ENCODE measurements around the gene ATP23. TPM values are rescaled to one million over a fixed set of nuclear protein-coding genes. Genes with fewer than 3 reads are reported as not detected.

The ATP23 gene
- total RNA-seq, 4 donors from 2014 or later: 3.6 to 18.3 (median 7.9) TPM

DNA sequence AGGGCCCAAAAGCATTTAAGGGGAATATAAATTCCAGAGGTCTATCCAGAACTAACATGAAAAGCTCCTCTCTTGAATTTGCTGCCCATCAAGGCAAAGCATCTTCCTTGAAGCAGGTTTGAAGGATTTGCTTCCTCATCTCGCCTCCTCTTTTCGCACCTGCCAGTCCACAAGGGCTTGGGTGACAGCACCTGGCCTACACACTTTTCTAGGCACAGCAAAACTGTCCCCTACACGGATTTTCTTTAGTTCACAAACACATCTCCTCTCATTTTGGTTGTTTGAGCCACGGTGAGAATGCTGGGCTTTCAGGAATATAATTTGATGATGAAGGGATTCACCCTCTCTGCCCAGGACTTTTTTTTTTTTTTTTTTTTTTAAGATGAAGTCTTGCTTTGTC is 36.9 kb upstream of the ATP23 start:
- TF ChIP-seq CTCF (IDR thresholded peaks at IDR 0.05): no peak
- ATAC-seq (ENCODE audit: low FRiP score): no peak
- no peak for DNase-seq (ENCODE audit: low spot score)

DNA sequence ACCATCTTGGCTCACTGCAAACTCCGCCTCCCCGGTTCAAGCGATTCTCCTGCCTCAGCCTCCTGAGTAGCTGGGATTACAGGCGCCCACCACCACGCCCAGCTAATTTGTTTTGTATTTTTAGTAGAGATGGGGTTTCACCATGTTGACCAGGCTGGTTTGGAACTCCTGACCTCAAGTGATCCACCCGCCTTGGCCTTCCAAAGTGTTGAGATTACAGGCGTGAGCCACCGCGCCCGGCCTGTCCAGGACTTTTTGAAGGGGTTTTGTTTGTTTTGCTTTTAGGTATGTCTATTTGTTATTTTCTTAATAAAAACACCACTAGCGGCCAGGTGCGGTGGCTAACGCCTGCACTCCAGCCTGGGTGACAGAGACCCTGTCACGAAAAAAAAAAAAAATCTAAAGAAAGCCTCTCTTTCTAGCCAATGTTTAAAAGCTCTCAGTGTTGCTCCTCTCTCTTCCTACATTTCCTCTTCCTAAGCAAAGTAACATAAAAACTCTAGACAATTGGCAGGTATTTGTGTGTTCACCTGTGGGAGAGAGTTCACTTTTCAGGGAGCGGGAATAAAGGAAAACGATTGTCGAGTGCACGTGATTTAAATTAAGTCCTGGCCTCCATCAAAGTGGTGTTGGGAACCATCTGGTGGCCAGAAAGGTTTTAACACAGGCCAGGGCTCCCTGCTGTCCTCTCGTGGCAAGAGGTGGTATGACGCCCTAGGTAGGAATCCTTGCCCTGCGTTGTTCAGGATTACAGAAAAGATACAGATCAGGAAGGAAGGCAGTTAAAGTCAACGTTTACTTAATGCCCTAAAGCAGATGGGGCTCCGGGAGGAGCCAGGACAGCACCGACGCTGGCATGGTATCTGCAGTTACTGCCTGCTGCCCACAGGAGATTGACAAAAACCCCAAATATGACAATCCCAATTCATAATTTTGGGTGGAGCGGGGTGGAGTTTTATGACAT is 36.2 kb upstream of the ATP23 start:
- peak; percentile 77 to 100 (median 99) for TF ChIP-seq CTCF (IDR thresholded peaks at IDR 0.05)
- ATAC-seq (ENCODE audit: low FRiP score) (peak; percentile 98), DNase-seq (ENCODE audit: low spot score) (peak; percentile 87)

GRCh38 chr12:57905812-57906475 is 35.4 kb upstream of the ATP23 start:
- ATAC-seq (ENCODE audit: low FRiP score) (no peak), DNase-seq (ENCODE audit: low spot score) (no peak)
- no peak for TF ChIP-seq CTCF (IDR thresholded peaks at IDR 0.05)

DNA sequence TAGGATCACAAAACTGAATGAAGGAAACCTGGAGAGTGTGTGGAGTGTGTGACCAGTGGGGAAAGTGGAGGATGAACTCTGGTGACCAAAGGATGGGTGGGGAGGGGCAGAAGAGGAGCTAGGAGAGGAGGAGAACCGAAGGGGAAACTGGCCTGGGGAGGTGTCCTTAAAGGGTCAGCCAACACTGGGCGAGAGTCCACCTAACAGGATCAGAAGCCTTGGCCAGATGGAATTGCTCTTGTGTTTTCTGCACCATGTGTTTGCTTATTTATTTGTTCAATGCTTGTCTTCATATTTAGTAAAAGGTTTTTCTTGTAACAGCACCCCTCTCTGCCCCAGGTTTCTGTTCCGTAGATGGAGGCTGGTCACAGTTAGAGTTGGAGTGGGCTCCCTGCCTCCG is 34.5 kb upstream of the ATP23 start:
- no peak for TF ChIP-seq CTCF (IDR thresholded peaks at IDR 0.05)
- DNase-seq (ENCODE audit: low spot score): no peak
- ATAC-seq (ENCODE audit: low FRiP score): no peak

GRCh38 chr12:57907281-57907680 is 34.1 kb upstream of the ATP23 start:
- DNase-seq (ENCODE audit: low spot score): no peak
- TF ChIP-seq CTCF (IDR thresholded peaks at IDR 0.05): no peak

DNA sequence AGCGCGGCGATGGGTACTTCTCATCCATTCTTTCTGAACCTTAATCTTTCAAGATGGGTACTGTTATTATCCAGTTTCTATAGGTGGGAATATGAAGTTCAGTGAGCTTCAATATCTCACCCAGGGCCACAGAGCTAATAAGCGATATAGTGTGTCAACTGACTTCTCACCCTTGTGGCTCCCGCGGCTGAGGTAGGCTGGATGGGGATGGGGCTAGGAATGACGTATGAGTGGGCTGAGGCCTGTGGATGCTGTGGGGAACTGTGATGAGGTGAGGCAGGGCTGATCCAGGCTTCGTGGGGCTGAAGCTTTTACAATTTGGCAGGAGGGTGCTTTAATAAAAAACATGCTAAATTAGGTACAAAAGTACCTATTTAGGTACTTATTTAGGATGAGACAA is 32.9 kb upstream of the ATP23 start:
- TF ChIP-seq CTCF (IDR thresholded peaks at IDR 0.05): no peak
- ATAC-seq (ENCODE audit: low FRiP score): no peak
- no peak for DNase-seq (ENCODE audit: low spot score)

More at GRCh38 chr12:57907281-57907680, 34.1 kb upstream of the ATP23 start:
- no peak for ATAC-seq (ENCODE audit: low FRiP score)
